HUES6 (cell line): Measurements from ENCODE around the gene PRRT1.

Experiments
- H3K27ac ChIP-seq: 2 replicates; pipeline ENCODE4 v1.7.0; 2013; ENCODE audit warnings: low read depth, mild to moderate bottlenecking, low read length, inconsistent platforms
- H3K27me3 ChIP-seq: 2 replicates; pipeline ENCODE4 v1.6.1; 2013; ENCODE audit warnings: low read length; ENCODE audit not compliant: control insufficient read depth, insufficient read depth
- H3K36me3 ChIP-seq: 2 replicates; pipeline ENCODE4 v1.6.1; 2013; ENCODE audit warnings: low read length; ENCODE audit not compliant: control insufficient read depth, insufficient read depth
- H3K4me1 ChIP-seq: 2 replicates; pipeline ENCODE4 v1.6.1; 2013; ENCODE audit warnings: low read length; ENCODE audit not compliant: control insufficient read depth, insufficient read depth
- H3K4me3 ChIP-seq: 2 replicates; pipeline ENCODE4 v1.5.1; 2013; ENCODE audit warnings: low read depth, low read length
- H3K9ac ChIP-seq: one replicate; pipeline ENCODE4 v1.6.1; 2013; ENCODE audit warnings: mild to moderate bottlenecking, low read length
- H3K9me3 ChIP-seq: 2 replicates; pipeline ENCODE4 v1.6.1; 2013; ENCODE audit warnings: low read depth, low read length; ENCODE audit not compliant: control insufficient read depth, insufficient read depth

The PRRT1 gene

GRCh38 chr6:32127717-32128592, 23.8 kb downstream of the PRRT1 start, which contains the start of gene ATF6B:
Gene ATF6B, minus strand, starts transcription at chr6:32128246. Its CDS starts 39 bp downstream, at chr6:32128207.
- Histone ChIP-seq H3K4me1 (peaks cover 19% of the 10 kb centered on the region), H3K27ac (peak within 1 kb of the TSS; percentile 65; the same call in 1 of the 2 replicates)

GRCh38 chr6:32127409-32127716, 24.4 kb downstream of the PRRT1 start:
- Histone ChIP-seq H3K4me3 (peak overlapping the region; percentile 96), H3K9ac (peak overlapping the region; percentile 95), H3K36me3 (peaks cover 11% of the 10 kb centered on the region), H3K9me3 (no peaks in the 10 kb centered on the region), H3K27ac (no peak overlapping the region), H3K4me1 (peaks cover 19% of the 10 kb centered on the region), H3K27me3 (no peaks in the 10 kb centered on the region)

More at GRCh38 chr6:32127717-32128592, 23.8 kb downstream of the PRRT1 start, which contains the start of gene ATF6B:
- peaks cover 11% of the 10 kb centered on the region for H3K36me3 ChIP-seq
- H3K9ac ChIP-seq, result peak within 1 kb of the TSS; percentile 95
- H3K9me3 ChIP-seq, result no peaks in the 10 kb centered on the region
- H3K27me3 ChIP-seq, result no peaks in the 10 kb centered on the region
- peak within 1 kb of the TSS; percentile 96 for H3K4me3 ChIP-seq

- peaks cover 19% of the 10 kb centered on the region for H3K4me1 ChIP-seq
- peak overlapping the region; percentile 96 for H3K4me3 ChIP-seq
- peaks cover 15% of the 10 kb centered on the region for H3K36me3 ChIP-seq
- H3K27ac ChIP-seq, result no peak overlapping the region
- H3K9me3 ChIP-seq, result no peaks in the 10 kb centered on the region
- no peaks in the 10 kb centered on the region for H3K27me3 ChIP-seq
- peak overlapping the region; percentile 95 for H3K9ac ChIP-seq
Observed at GRCh38 chr6:32126880-32127279, 24.9 kb downstream of the PRRT1 start.

GRCh38 chr6:32123681-32124080, 28.1 kb downstream of the PRRT1 start:
- no peak overlapping the region for H3K27ac ChIP-seq
- peaks cover 32% of the 10 kb centered on the region for H3K36me3 ChIP-seq
- no peak overlapping the region for H3K9ac ChIP-seq
- no peak overlapping the region for H3K4me3 ChIP-seq
- no peaks in the 10 kb centered on the region for H3K27me3 ChIP-seq
- H3K4me1 ChIP-seq, result peaks cover 14% of the 10 kb centered on the region
- no peaks in the 10 kb centered on the region for H3K9me3 ChIP-seq

GRCh38 chr6:32120573-32121059, 31.1 kb downstream of the PRRT1 start:
- Histone ChIP-seq H3K36me3 (peaks cover 56% of the 10 kb centered on the region), H3K9ac (no peak overlapping the region)

GRCh38 chr6:32118782-32119628, 32.7 kb downstream of the PRRT1 start:
- Histone ChIP-seq H3K36me3 (peaks cover 52% of the 10 kb centered on the region), H3K4me1 (0 out of 2 replicates have a peak, but pooled peaks cover 3% of the 10 kb centered on the region), H3K27me3 (no peaks in the 10 kb centered on the region), H3K9me3 (no peaks in the 10 kb centered on the region), H3K27ac (no peak overlapping the region), H3K4me3 (no peak overlapping the region), H3K9ac (no peak overlapping the region)

More at GRCh38 chr6:32120573-32121059, 31.1 kb downstream of the PRRT1 start:
- no peak overlapping the region for H3K4me3 ChIP-seq
- no peaks in the 10 kb centered on the region for H3K9me3 ChIP-seq
- H3K27ac ChIP-seq, result no peak overlapping the region
- H3K4me1 ChIP-seq, result 0 out of 2 replicates have a peak, but pooled peaks cover 3% of the 10 kb centered on the region
- no peaks in the 10 kb centered on the region for H3K27me3 ChIP-seq

- Histone ChIP-seq H3K9ac (no peak overlapping the region), H3K9me3 (no peaks in the 10 kb centered on the region), H3K4me3 (no peak overlapping the region), H3K4me1 (0 out of 2 replicates have a peak, but pooled peaks cover 3% of the 10 kb centered on the region), H3K27ac (no peak overlapping the region), H3K27me3 (no peaks in the 10 kb centered on the region), H3K36me3 (peaks cover 52% of the 10 kb centered on the region)
Observed at GRCh38 chr6:32117461-32117860, 34.3 kb downstream of the PRRT1 start.

- Histone ChIP-seq H3K36me3 (peaks cover 46% of the 10 kb centered on the region), H3K9me3 (no peaks in the 10 kb centered on the region), H3K27ac (no peak overlapping the region), H3K4me3 (no peak overlapping the region), H3K27me3 (no peaks in the 10 kb centered on the region), H3K4me1 (0 out of 2 replicates have a peak, but pooled peaks cover 3% of the 10 kb centered on the region), H3K9ac (no peak overlapping the region)
Observed at GRCh38 chr6:32116674-32117073, 35.1 kb downstream of the PRRT1 start.

GRCh38 chr6:32115623-32116022, 36.1 kb downstream of the PRRT1 start:
- no peaks in the 10 kb centered on the region for H3K9me3 ChIP-seq
- H3K27ac ChIP-seq, result no peak overlapping the region
- 0 out of 2 replicates have a peak, but pooled peaks cover 3% of the 10 kb centered on the region for H3K4me1 ChIP-seq
- no peak overlapping the region for H3K9ac ChIP-seq
- H3K36me3 ChIP-seq, result peaks cover 38% of the 10 kb centered on the region
- peaks cover 1% of the 10 kb centered on the region; the same call in 1 of the 2 replicates for H3K27me3 ChIP-seq
- no peak overlapping the region for H3K4me3 ChIP-seq

GRCh38 chr6:32114796-32115195, 36.9 kb downstream of the PRRT1 start:
- Histone ChIP-seq H3K36me3 (peaks cover 35% of the 10 kb centered on the region), H3K9me3 (no peaks in the 10 kb centered on the region), H3K4me1 (0 out of 2 replicates have a peak, but pooled peaks cover 3% of the 10 kb centered on the region), H3K27ac (no peak overlapping the region), H3K4me3 (no peak overlapping the region), H3K27me3 (peaks cover 9% of the 10 kb centered on the region; the same call in 1 of the 2 replicates), H3K9ac (no peak overlapping the region)
